ENCODE measurements around the gene MAP4K5. TPM values are rescaled to one million over a fixed set of nuclear protein-coding genes. Genes with fewer than 3 reads are reported as not detected.

MAP4K5 gene
- total RNA-seq, 2 donors from 2014 or later = 19.0 to 20.8 TPM

DNA sequence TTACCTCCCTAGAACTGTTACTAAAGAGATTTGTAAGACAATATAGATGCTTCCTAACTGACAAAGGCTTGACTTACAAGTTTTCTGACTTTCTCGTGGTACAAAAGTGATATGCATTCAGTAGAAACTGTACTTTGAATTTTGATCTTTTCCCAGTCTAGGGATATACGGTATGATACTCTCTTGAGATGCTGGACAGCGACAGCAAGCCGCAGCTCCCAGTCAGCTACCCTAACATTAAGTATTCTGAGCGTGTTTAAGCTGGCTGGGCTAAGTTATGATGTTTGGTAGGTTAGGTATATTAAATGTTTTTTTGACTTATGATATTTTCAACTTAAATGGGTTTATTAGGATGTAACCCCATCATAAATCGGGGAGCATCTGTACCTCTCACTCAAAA is 80.5 kb downstream of the MAP4K5 start:
- no peak overlapping the region for H3K27ac Mint-ChIP-seq
- ATAC-seq (replicated peaks in 1 of 2) (no peak), DNase-seq (no peak)
- H3K4me1 Mint-ChIP-seq (ENCODE audit: low read depth) = peaks cover 8% of the 10 kb centered on the region
- no peaks in the 10 kb centered on the region for H3K9me3 Mint-ChIP-seq
- no peaks in the 10 kb centered on the region for H3K27me3 Mint-ChIP-seq (ENCODE audit: low read depth)
- no peak overlapping the region for H3K4me3 Mint-ChIP-seq
- peaks cover 6 to 12% of the 10 kb centered on the region in 2 donors for H3K36me3 Mint-ChIP-seq (ENCODE audit: insufficient read depth in 2 of 2)

DNA sequence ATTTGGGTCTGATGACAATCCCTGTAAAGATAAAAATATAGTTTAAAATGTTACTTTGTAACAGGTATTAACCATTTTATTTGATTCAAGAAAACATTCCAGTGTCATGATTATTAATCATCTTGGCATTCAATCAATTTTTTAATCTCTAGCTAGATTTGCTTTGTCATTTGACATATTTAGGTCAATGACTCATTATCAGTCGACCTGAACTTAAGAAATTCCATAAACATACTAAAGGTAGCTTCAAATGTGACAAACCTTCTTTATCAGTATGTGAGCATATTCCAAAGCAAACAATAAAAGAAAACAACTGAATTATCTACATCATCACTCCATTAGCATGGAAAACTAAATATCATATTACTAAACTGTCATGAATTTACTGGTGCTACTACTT is 84.9 kb downstream of the MAP4K5 start:
- no peak for ATAC-seq (replicated peaks in 1 of 2)
- Mint-ChIP-seq H3K9me3 (no peaks in the 10 kb centered on the region), H3K27ac (no peak overlapping the region), H3K4me1 (ENCODE audit: low read depth) (no peaks in the 10 kb centered on the region), H3K4me3 (no peak overlapping the region), H3K27me3 (ENCODE audit: low read depth) (no peaks in the 10 kb centered on the region), H3K36me3 (ENCODE audit: insufficient read depth in 2 of 2) (peaks cover 8 to 10% of the 10 kb centered on the region in 2 donors)
- DNase-seq = no peak

DNA sequence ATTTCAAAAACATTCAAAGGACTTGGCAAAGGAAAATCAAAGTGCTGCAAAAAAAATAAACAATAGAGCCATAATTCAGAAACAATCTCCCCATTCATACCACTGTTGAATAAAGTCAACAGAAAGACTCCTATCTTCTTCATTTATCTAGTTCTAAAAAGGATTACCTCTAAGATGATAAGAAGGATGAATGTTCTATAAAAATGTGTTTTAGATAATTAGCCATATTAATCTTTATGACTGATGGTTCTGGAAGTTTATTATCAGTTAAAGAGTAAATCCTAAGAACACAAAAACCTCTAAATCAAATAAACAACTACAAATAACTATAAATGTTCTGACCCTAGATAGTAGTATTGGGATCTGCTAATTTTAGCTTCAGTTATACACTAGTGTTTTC is 97.8 kb downstream of the MAP4K5 start:
- no peaks in the 10 kb centered on the region for H3K9me3 Mint-ChIP-seq
- ATAC-seq (replicated peaks in 1 of 2) (no peak), DNase-seq (no peak)
- no peaks in the 10 kb centered on the region for H3K4me1 Mint-ChIP-seq (ENCODE audit: low read depth)
- H3K4me3 Mint-ChIP-seq = no peak overlapping the region
- H3K27me3 Mint-ChIP-seq (ENCODE audit: low read depth) = no peaks in the 10 kb centered on the region
- H3K27ac Mint-ChIP-seq = no peak overlapping the region
- H3K36me3 Mint-ChIP-seq (ENCODE audit: insufficient read depth in 2 of 2) = peaks cover 8 to 17% of the 10 kb centered on the region in 2 donors

DNA sequence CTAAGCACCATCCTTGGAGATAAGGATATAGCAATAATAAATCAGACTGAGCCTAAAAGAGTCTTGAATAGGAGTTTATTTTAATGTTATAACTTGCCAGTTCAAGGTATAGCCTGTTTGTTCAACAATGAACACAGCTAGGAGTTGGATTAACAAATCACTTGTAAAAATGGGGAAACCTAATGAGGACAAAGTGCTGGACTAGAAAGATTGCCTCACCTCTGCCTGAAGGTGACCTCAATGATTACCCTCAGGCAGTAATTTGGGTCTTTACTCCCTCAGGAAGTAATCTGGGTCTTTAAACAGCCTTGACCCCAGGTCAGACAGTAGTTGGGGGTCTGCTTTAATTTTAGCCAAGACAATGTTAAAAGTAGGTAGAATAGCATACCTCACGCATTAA is 100.2 kb downstream of the MAP4K5 start:
- no peak for DNase-seq
- no peak overlapping the region for H3K27ac Mint-ChIP-seq
- no peak for ATAC-seq (replicated peaks in 1 of 2)
- H3K4me1 Mint-ChIP-seq (ENCODE audit: low read depth) = no peaks in the 10 kb centered on the region
- H3K9me3 Mint-ChIP-seq = no peaks in the 10 kb centered on the region
- H3K4me3 Mint-ChIP-seq = no peak overlapping the region
- H3K36me3 Mint-ChIP-seq (ENCODE audit: insufficient read depth in 2 of 2) = peaks cover 3 to 8% of the 10 kb centered on the region in 2 donors
- H3K27me3 Mint-ChIP-seq (ENCODE audit: low read depth) = no peaks in the 10 kb centered on the region

DNA sequence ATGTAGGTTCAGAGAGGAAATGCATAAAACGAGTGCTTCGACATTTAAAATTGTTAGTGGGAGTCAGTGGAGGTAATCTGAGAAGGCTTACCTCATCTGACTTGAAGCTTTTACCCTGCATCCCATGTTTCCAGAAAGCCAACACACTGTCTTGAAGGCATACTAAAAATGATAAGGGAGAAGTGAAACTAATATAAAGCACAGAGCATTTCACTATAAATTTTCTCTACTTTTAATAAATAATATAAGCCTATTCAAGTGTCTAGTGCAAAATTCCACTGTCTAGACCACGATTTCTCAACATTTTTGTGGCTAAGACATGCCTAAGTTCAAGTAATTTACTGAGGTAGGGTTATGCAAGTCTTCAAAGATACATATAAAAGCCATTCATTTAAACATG is 106.6 kb downstream of the MAP4K5 start:
- Mint-ChIP-seq H3K27ac (no peak overlapping the region), H3K4me3 (no peak overlapping the region), H3K27me3 (ENCODE audit: low read depth) (no peaks in the 10 kb centered on the region), H3K9me3 (no peaks in the 10 kb centered on the region), H3K36me3 (ENCODE audit: insufficient read depth in 2 of 2) (peaks cover 1% of the 10 kb centered on the region in 2 donors), H3K4me1 (ENCODE audit: low read depth) (no peaks in the 10 kb centered on the region)
- ATAC-seq (replicated peaks in 1 of 2) (no peak), DNase-seq (no peak)

DNA sequence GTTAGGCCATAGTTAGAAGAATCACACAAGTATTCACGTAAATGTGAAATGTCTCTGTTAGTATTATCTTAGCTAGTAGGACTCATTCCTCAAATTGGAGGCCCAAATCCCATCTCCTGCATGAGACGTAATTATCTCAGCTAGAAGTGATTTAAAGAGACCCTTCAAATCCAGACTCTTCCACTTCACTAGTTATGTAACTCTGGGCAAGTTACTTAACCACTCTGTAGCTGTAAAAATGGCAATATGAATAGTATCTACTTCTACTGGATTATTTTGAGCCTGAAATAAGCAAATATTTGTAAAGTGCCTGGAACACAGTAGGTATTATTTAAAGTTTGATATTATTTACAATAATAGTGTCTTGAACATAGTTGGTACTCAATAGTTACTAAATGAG is 107.3 kb downstream of the MAP4K5 start:
- H3K36me3 Mint-ChIP-seq (ENCODE audit: insufficient read depth in 2 of 2) = peaks cover 1 to 5% of the 10 kb centered on the region in 2 donors

DNA sequence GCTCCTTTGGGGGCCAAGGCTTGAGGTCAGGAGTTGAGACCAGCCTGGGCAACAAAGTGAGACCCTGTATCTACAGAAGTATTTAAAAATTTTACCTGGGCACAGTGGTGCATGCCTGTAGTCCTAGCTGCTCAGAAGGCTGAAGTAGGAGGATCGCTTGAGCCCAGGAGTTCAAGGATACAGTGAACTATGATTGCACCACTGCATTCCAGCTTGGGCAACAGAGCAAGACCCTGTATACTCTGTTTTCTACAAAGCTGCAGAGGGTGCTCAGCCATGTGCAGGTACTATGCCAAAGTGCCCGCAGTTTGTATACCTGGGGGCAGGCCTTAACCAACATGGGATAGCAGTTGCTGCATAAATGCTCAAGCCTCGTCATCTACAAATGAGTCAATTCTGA is 108.8 kb downstream of the MAP4K5 start:
- H3K9me3 Mint-ChIP-seq = no peaks in the 10 kb centered on the region
- ATAC-seq (replicated peaks in 1 of 2) = no peak
- H3K4me3 Mint-ChIP-seq = no peak overlapping the region
- H3K27ac Mint-ChIP-seq = no peak overlapping the region
- H3K27me3 Mint-ChIP-seq (ENCODE audit: low read depth) = no peaks in the 10 kb centered on the region
- no peaks in the 10 kb centered on the region for H3K4me1 Mint-ChIP-seq (ENCODE audit: low read depth)
- no peak for DNase-seq
- peaks cover 1 to 5% of the 10 kb centered on the region in 2 donors for H3K36me3 Mint-ChIP-seq (ENCODE audit: insufficient read depth in 2 of 2)

More for the DNA sequence above, 107.3 kb downstream of the MAP4K5 start:
- DNase-seq (no peak), ATAC-seq (replicated peaks in 1 of 2) (no peak)
- no peaks in the 10 kb centered on the region for H3K4me1 Mint-ChIP-seq (ENCODE audit: low read depth)
- H3K9me3 Mint-ChIP-seq = no peaks in the 10 kb centered on the region
- H3K4me3 Mint-ChIP-seq = no peak overlapping the region
- H3K27ac Mint-ChIP-seq = no peak overlapping the region
- H3K27me3 Mint-ChIP-seq (ENCODE audit: low read depth) = no peaks in the 10 kb centered on the region

DNA sequence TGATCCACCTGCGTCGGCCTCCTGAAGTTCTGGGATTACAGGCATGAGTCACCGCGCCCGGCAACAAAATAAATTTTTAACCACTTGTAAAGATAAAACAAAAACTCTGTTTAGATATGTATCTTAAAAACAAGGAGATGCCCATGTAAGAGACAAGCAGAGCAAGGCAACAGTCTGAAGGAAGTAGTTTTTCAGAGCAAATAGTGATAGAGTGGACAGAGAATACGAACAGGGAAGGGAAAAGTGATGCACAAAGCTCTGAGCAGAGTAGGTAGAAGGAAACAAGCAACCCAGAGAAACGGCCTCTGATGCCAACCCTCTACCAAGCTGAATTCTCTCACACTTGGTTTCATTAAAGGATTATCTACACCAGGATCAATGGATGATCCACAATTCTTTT is 110.9 kb downstream of the MAP4K5 start:
- Mint-ChIP-seq H3K27ac (no peak overlapping the region), H3K4me1 (ENCODE audit: low read depth) (peaks cover 10% of the 10 kb centered on the region), H3K9me3 (no peaks in the 10 kb centered on the region), H3K27me3 (ENCODE audit: low read depth) (no peaks in the 10 kb centered on the region), H3K36me3 (ENCODE audit: insufficient read depth in 2 of 2) (peaks cover 3 to 18% of the 10 kb centered on the region in 2 donors), H3K4me3 (no peak overlapping the region)
- no peak for ATAC-seq (replicated peaks in 1 of 2)
- no peak for DNase-seq

DNA sequence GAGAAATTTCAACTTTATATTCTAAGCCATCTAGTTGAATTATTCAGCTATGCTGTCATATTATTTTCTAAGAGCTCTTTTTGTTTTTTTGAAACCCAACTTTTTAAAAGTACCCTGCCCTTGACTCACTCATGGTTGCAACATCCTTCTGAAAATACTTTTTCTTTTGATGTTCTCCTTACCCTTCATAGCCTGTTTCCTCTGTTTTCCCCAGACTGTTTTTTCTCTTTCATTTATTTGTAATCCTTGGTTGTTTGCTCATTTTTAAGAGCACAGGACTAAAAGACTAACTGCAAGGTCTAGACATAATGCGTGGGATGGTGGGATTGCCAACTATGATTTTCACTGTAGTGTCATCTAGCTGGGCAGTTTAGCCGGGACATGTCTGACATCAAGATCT is 114.5 kb downstream of the MAP4K5 start:
- DNase-seq (no peak), ATAC-seq (replicated peaks in 1 of 2) (no peak)
- H3K27me3 Mint-ChIP-seq (ENCODE audit: low read depth) = no peaks in the 10 kb centered on the region
- no peak overlapping the region for H3K27ac Mint-ChIP-seq
- H3K4me1 Mint-ChIP-seq (ENCODE audit: low read depth) = peaks cover 10% of the 10 kb centered on the region
- H3K9me3 Mint-ChIP-seq = peaks cover 2 to 6% of the 10 kb centered on the region in 2 donors
- peaks cover 6 to 21% of the 10 kb centered on the region in 2 donors for H3K36me3 Mint-ChIP-seq (ENCODE audit: insufficient read depth in 2 of 2)
- no peak overlapping the region for H3K4me3 Mint-ChIP-seq

DNA sequence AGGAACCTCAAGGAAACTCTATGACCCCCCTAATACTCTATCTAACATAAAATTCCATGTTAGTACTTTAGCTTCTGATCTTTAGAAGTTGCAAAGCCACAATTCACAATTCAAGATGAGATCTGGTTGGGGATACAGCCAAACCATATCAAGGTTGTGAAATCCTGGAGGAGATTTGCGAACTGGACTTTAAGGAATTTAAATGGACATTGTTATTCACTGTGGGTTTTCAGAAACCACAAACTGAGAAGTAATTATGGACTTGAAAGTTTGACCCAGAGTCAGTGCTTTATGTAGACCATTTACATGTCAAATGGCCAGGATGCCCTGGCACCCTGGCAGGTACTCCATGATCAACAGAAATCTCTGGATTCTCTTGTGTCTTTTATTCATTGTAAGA is 121.4 kb downstream of the MAP4K5 start:
- H3K4me1 Mint-ChIP-seq (ENCODE audit: low read depth) = no peaks in the 10 kb centered on the region
- no peaks in the 10 kb centered on the region for H3K27me3 Mint-ChIP-seq (ENCODE audit: low read depth)
- no peak overlapping the region for H3K4me3 Mint-ChIP-seq
- no peak for ATAC-seq (replicated peaks in 1 of 2)
- H3K36me3 Mint-ChIP-seq (ENCODE audit: insufficient read depth in 2 of 2) = peaks cover 3 to 4% of the 10 kb centered on the region in 2 donors
- no peak for DNase-seq
- H3K27ac Mint-ChIP-seq = no peak overlapping the region
- peaks cover 4 to 13% of the 10 kb centered on the region in 2 donors for H3K9me3 Mint-ChIP-seq

DNA sequence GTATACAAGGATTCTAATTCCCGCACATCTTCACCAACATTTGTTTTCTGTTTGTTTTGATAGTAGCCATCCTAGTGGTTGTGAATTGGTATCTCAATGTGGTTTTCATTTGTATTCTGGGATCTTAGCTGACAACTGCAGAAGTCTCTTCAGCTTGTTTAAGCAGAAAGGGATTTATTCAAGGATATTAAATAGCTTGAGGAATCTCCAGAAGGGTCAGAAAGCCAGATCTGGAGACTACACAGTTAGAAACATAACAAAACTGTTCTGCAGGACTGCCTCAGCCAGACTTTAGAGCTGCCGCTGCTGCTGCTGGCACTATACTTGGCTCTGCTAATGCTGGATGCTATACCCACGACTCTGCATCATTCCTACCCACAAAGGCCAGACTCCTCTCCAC is 122.3 kb downstream of the MAP4K5 start:
- DNase-seq (no peak), ATAC-seq (replicated peaks in 1 of 2) (no peak)
- Mint-ChIP-seq H3K9me3 (peaks cover 4 to 13% of the 10 kb centered on the region in 2 donors), H3K4me1 (ENCODE audit: low read depth) (no peaks in the 10 kb centered on the region), H3K4me3 (no peak overlapping the region), H3K27me3 (ENCODE audit: low read depth) (no peaks in the 10 kb centered on the region), H3K36me3 (ENCODE audit: insufficient read depth in 2 of 2) (peaks cover 1 to 2% of the 10 kb centered on the region in 2 donors), H3K27ac (no peak overlapping the region)

DNA sequence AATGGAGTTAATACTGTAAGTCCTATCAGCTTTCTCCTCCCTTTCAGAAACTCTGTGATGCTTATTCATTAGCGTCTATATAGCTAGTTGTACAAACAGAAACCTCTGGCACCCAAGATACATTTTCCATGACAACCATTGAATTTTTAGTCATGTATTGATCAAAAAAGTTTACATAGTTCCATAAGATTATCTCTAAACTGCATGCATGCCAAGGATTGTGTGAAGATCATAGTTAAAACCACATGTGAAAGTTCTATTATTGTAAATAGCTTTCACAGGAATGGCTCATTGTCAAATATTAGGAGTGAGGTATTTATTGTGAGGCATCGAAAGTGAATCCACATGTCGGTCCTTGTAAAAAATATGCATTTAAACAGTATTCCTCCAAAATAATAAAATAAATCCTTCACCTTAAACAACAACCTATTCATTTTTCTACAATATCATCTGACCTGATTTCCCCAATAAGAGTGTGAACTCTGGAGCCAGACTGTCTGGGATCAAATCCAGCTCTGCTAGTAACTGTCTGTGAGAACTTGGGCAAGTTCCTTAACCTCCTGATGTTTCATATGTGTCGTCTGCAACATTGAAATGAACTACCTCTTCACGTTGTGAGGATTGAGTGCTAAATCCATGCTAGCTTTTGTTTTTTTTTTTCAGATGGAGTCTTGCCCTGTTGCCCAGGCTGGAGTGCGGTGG is 125.1 kb downstream of the MAP4K5 start:
- Mint-ChIP-seq H3K4me3 (no peak overlapping the region), H3K27ac (no peak overlapping the region), H3K36me3 (ENCODE audit: insufficient read depth in 2 of 2) (peaks cover 0 to 1% of the 10 kb centered on the region in 2 donors), H3K9me3 (peaks cover 2 to 5% of the 10 kb centered on the region in 2 donors), H3K4me1 (ENCODE audit: low read depth) (peaks cover 13% of the 10 kb centered on the region), H3K27me3 (ENCODE audit: low read depth) (no peaks in the 10 kb centered on the region)
- ATAC-seq (replicated peaks in 1 of 2) (no peak), DNase-seq (no peak)

DNA sequence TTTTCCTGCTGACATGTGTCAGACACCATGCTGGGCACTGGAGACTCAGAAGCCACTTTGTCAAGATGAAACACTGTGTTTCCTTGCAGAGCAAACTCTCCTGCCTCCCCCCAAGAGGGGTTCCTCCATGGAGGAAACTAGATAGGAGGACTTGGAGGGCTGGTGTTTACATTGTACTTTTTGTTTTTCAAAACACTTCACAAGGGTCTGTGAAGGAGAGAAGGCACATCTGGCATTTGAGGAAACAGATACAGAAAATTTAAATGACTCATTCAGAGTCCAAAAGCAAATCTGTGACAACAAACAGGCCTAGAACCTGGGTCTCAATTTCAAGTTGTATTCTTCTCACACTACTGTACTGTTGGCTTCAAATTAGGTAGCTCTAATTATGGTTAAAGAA is 128.9 kb downstream of the MAP4K5 start:
- Mint-ChIP-seq H3K4me3 (no peak overlapping the region), H3K9me3 (no peaks in the 10 kb centered on the region), H3K4me1 (ENCODE audit: low read depth) (peaks cover 13% of the 10 kb centered on the region), H3K27me3 (ENCODE audit: low read depth) (no peaks in the 10 kb centered on the region), H3K27ac (no peak overlapping the region), H3K36me3 (ENCODE audit: insufficient read depth in 2 of 2) (peaks cover 0 to 1% of the 10 kb centered on the region in 2 donors)
- no peak for DNase-seq
- ATAC-seq (replicated peaks in 1 of 2) = no peak

DNA sequence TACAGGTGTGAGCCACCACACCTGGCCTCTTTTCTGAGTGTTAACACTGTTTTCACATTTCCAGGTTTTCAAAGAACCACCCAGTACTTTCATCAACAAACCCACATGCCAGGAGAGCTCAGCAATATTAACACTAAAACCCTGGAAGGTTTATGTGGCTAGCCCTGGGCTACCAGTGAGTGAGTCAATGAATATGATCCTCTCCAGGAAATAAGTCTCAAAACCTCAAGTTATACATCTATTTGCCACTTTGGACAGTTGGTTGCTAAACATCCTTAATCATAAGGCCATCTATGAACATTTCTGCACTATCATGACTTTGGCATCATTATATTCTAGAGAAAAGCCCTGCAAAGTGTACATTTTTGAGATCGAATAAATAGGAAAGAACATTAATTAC is 129.4 kb downstream of the MAP4K5 start:
- H3K27me3 Mint-ChIP-seq (ENCODE audit: low read depth) = no peaks in the 10 kb centered on the region
- no peak overlapping the region for H3K27ac Mint-ChIP-seq
- peaks cover 13% of the 10 kb centered on the region for H3K4me1 Mint-ChIP-seq (ENCODE audit: low read depth)
- no peak overlapping the region for H3K4me3 Mint-ChIP-seq
- H3K36me3 Mint-ChIP-seq (ENCODE audit: insufficient read depth in 2 of 2) = peaks cover 0 to 1% of the 10 kb centered on the region in 2 donors
- no peak for DNase-seq
- no peak for ATAC-seq (replicated peaks in 1 of 2)
- no peaks in the 10 kb centered on the region for H3K9me3 Mint-ChIP-seq
